ENCODE results near the gene CD164L2.
A peak's percentile ranks its signal among the peaks of the same experiment; 100 is the strongest.

Gene CD164L2

GRCh38 chr1:27381969-27382762 lies 967 bp downstream of the CD164L2 start:
- no peak for DNase-seq

DNA sequence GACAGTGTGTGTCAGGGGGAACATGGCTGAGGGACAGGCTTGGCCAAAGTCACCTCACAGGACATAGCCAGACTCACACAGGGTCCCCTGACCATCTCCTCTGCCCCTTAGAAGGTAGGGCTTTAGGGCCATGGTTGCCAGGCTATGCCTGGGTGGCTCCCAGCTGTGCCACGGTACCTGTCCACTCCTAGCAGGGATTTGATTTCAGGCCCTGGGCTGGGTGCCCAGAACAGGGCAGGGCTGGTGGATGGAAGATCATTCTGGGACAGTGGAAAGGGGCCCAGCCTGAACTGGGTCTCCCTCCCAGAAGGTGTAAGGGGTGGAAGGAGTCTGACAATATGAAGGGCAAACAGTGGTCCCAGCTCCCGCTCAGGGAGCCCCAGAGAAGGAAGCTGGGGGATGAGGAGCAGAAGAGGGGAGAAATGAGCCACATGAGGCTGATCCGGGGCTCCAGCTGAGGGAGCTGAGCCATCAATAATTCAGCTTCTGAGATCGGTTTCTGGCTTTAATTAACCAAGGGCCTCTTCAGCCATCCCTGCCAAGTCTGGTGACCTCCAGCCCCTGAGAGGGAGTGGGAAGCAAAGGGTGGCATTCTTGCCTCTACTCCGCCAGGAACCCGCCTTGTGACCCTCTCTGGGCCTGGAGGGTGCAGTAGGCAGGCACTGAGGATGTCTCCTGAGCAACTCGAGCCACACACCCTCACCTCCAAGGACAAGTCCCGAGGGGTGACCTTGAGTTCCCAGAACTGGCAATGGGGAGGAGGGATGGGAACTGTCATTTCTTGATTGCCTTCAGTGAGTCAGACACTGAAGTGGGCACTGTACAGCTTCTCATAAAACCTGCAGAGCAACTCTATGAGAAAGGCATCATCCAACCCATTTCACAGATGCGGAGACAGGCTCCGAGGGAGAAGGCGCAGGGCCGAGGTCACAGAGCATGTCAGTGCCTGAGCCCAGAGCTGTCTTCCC lies 2.1 kb downstream of the CD164L2 start:
- no peak for DNase-seq

DNA sequence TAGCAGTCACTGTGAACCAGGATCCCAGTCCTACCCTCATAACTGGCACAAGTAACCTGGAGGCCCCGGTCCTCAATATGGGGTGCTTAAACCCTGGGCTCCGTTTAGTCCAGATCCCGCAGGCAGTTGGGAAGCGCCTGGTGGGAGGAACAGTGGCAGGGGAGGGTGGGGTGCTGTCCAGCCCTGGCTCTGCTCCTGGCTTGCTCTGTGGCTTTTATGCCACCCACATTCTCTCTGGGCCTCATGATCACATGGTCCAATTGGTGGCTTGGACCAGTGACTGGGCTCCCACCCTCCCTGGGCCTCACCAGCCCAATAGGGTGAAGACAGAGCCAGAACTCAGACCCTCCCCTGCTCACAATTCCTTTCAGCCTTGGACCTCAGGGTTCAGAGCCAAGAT lies 2.9 kb downstream of the CD164L2 start:
- no peak for DNase-seq

DNA sequence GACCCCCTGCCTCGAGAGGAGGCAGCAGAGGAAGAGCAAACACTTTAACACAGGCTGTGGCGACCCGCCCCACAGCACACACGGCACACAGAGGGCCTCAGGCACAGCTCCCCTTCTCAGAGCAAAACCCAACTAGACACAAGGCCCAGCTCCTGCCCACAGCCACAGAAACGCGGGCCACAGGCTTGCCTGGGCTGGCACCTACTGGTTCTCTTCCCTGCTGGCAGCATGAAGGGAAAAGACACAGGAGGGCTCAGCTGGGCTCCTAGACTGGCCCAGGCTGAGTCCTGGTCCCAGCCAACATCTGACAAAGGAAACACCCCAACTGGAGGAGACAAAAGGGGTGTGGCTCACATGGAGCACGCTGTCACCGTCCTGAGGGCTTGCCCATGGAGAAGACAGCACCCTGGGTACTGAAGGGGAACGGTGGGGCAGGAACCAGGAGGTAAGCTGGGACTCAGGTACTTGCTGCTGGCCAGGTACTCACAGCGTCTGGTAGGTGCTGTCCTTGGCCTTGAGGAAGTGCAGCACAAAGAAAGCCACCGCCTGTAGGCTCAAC lies 3.5 kb downstream of the CD164L2 start:
- no peak for DNase-seq

DNA sequence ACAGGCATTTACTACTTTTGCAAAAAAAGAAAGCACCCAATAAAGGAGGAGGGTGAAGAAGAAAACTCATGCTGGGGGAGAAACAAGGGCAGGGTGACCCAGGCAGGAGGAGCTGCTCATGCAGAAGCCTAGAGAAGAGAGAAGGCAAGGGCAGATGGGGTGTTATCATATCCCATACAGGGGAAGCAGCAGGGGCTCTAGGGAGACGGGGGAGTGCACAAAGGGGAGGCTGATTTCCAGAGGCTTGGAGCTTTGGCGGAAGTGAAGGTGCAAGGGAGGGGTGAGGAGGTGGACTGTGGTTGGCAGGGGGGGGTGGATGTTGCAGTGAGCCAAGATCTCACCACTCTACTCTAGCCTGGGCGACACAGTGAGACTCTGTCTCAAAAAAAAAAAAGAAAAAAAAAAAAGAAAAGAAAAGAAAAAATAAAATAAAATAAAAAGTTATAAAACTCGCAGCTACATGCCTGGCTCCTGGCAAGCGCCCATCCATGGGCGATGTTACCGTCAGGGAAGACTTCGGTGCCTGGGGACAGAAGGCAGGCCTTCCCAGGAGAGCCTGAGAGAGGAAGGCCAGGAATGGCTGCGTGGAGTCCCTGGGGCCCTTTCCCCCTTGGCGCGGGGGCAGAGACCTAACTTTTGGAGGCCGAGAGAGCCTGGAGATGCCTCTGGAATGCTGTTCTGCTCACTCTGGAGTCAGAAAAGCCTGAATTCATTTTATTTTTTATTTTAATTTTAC lies 5.2 kb downstream of the CD164L2 start:
- DNase-seq: no peak

DNA sequence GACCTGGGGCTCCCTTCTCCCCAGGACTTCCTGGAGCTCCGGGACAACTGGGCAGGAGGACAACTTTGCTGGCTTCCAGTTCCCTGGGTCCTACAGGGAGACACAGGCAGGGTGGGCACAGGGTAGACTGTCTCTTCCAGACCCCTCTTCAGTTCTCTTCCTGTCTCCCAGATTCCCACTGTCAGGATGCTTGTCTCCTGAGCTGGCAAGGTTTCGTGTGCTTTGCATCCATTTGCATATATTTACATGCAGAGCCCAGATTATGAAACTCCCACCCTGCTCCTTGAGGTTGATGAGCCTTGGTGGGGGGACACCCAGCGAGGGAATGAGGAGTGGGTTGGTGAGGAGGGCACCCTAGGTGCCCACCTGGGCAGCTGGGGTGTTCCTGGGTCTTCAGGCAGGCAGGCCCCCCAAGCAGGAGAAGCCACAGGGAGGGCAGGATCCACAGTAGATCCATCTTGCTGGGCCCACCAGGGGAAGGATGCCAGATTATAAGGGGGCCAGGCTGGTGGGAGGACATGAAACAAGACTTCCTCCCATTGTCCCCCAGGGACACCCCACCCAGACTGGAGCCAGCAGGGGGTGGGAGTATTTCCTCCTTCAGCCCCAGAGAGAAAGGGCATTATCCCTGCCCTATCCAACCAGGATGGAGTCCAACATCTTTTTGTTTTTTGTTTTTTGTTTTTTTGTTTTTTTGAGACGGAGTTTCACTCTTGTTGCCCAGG lies 8.6 kb downstream of the CD164L2 start, which contains the start of gene FCN3:
Gene FCN3, minus strand, starts transcription at position 463 of the 725 bp plus-strand sequence. Its CDS starts 6 bp downstream, at position 457.
- no peak for DNase-seq

DNA sequence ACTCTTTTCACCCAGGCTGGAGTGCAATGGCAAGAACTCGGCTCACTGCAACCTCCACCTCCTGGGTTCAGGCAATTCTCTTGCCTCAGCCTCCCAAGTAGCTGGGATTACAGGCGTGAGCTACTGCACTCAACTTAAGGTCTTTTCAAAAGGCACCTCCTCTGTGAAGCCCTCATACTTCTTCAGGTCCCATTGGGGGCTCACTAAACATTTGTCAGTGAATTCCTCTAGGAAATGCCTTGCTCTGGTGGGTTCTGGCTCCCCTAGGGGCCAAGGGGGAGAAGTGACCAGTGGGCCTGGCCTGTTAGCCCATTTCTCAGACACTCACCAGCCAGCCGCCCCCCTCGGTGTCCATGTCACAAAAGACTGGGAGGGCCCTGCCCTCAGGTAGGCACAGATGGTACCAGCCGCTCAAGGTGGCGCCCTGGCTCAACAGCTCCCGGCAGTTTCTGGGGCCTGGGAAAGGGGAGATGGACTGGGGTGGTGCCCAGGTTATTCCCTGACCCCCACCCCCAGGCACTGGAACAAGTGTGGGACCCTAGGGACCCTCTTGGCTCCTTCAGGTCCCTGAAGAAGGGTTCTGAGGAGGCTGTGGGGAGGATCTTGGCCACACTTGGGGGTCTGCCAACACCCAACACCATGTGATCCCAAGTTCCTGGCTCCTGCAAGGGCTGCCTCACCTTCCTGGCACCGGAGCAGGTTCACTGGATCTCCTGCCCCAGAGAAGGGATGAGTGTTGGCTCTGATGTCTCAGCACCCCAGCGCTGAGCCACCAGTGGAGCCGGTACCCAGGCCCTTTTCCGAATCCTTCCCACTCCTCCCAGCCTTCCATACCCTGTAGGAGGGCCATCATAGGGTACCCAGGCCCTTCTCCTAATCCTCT lies 10.1 kb downstream of the CD164L2 start:
- DNase-seq: no peak

DNA sequence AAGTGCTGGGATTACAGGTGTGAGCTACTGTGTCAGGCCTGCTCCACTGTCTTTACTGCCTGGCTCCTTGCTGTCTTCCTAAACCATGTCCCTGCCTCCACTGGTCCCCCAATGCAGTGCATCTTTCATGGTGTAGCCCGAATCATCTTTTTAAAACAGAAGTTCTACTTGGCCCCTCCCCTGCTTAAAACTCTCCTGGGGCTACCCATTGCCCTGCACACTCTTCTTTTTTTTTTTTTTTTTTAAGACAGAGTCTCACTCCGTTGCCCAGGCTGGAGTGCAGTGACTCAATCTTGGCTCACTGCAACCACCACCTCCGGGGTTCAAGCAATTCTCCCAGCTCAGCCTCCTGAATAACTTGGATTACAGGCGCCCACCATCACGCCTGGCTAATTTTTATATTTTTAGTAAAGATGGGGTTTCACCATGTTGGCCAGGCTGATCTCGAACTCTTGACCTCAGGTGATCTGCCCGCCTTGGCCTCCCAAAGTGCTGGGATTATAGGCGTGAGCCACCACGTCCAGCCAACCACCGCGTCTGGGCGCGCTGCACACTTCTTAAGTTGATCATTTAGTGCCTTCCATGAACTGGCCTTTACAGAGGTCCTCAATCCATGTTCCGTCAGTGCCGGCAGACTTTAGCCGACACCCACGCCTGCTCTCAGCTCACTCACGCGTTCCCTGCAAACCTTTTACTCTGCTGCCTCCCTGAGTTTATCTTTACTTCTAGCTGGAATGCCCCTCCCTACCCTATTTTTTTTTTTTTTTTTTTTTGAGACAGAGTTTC lies 10.9 kb downstream of the CD164L2 start:
- DNase-seq: no peak

DNA sequence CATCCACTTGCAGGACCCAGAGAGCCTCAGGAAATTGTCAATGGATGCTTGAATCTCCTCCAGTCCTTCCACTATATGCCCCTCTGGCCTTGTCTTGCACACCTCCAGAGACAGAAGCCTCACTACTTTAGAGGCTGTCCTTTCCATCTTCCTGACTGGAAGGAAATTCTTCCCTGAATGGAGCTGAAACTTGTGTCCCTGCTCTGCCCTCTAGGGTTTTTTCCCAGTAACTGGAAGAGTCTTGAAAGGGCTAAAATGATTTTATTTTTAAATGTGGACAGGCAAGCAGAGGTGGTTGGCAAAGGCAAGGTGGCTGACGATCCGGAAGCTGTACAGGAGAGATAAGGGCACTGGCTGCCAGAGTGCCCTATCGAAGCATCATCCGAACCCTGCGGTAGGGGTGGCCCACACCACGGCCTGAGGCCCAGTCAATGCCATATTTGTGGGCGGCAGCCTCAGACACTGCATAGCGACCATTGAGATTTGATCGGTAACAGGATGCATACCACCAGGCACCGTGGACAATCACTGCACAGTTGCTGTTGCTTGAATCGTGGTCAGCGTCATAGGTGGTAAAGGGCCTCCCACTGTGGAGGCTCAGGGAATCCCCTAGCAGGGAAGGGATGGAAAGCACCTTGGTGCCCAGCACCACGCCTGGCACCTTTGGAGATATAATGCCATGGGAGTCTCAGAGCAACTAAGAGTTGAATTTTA lies 14.1 kb downstream of the CD164L2 start:
- DNase-seq: no peak

DNA sequence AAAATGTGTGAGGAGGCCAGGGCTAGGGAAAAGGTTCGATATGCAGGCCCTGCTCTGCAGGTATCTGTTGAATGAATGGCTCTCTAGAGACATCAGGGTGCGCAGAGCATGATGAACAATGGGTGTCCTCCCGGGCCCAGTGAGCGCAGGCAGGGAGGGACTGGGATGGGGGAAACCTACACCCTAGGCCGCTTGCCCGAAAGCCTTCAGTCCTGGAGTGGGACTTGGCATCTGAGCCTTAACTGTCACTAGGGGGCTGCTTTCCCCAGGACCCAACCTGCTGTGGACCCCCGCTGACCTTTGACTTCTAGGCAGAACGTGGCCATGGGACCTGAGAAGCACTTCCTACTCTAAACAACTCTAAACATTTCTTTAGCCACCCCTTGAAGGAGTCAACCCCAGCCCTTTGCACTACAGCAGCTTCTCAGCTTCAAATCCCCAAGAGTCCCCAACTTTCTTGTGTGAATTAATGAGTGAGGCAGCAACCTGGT lies 15.9 kb downstream of the CD164L2 start:
- no peak for DNase-seq

GRCh38 chr1:27366411-27367159 lies 16.5 kb downstream of the CD164L2 start, which contains the start of gene MAP3K6:
TSS of gene MAP3K6 (minus strand) at chr1:27366961. CDS start at chr1:27366597, 364 bp downstream.
- peak; percentile 48 to 54 for DNase-seq

- peak; percentile 79 to 80 for DNase-seq
Measured at GRCh38 chr1:27366113-27366410, 17.1 kb downstream of the CD164L2 start.

DNA sequence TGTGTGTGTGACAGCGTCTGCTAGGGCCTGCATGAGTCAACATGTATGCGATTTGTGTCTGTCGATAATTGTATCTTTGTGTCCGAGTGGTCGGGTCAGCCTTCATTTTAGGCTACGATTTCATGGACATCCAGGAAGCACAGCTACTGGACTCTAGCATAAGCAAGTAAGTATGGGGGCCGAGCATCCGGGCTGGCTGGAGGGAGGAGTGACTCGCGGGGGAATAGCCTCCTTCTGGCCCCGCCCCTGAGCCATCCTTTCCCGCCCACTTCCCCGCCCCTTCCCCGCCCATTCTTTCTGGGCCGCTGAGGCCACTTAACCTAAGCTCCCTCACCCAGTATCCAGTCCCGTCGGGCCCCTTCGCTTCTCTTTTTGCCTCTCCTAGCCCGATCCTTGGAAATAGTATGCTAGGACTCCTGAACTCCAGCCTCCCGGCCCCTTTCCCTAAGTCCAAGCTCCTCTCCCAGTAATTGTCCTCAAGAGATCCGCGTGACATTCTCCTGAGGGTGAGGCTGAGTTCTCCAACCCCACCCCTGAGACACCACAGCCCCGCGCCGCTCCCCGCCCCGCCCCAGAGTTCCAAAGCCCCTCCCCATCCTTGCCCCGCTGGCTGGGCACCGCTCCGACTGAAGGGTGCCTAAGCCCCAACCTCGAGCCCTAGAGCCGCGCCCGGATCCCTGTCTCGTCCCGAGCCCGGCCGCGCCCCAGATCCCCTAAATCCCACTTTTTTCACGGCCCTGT lies 17.6 kb downstream of the CD164L2 start:
- peak; percentile 77 to 79 for DNase-seq

GRCh38 chr1:27364696-27365371 lies 18.3 kb downstream of the CD164L2 start:
- no peak for DNase-seq

- no peak for DNase-seq
Measured at GRCh38 chr1:27363766-27364695, 19.1 kb downstream of the CD164L2 start.

DNA sequence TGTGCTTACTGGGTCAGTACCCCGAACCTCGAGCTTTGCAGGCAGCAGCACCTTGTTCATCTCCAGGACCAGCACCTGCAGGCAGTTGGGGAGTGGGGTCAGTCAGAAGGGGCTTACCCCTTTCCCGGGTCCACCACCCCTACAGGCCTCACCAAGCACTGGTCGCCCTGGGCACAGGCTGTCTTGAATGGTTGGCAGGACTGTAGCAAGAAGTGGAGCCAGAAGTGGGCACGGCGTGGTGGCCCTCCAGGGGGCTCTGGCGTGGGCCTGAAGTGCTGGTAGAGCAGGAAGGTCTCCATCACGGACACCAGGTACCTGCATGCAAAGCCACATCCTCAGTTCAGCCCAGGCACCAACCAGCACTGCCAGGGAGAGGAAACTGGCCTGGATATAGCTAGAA lies 21.6 kb downstream of the CD164L2 start:
- DNase-seq: no peak
